ENCODE data around the gene BTNL8. TPM values are rescaled to one million over a fixed set of nuclear protein-coding genes. Genes with fewer than 3 reads are reported as not detected.

The BTNL8 gene
- total RNA-seq, 1 donor from 2014 or later = not detected

GRCh38 chr5:180862645-180863044 is 36.3 kb upstream of the BTNL8 start:
- Histone ChIP-seq H3K4me2 (ENCODE audit: low read length) (no peak overlapping the region), H4K20me1 (ENCODE audit: insufficient read depth, low read length) (no peaks in the 10 kb centered on the region), H2AFZ (ENCODE audit: low read depth, low read length) (no peak overlapping the region), H3K4me1 (ENCODE audit: insufficient read depth, low read length) (peaks cover 7% of the 10 kb centered on the region), H3K4me3 (ENCODE audit: insufficient read depth, low read depth, low read length) (no peak overlapping the region), H3K27ac (ENCODE audit: low read depth, low read length) (no peak overlapping the region), H3K27me3 (ENCODE audit: insufficient read depth, low read length) (no peaks in the 10 kb centered on the region), H3K9ac (ENCODE audit: low read length) (no peak overlapping the region), H3K9me3 (ENCODE audit: insufficient read depth, low read depth, low read length) (no peaks in the 10 kb centered on the region), H3K79me2 (ENCODE audit: insufficient read depth, low read length) (peaks cover 26% of the 10 kb centered on the region), H3K36me3 (ENCODE audit: insufficient read depth, low read length) (no peaks in the 10 kb centered on the region)
- H3K27me3 Mint-ChIP-seq (ENCODE audit: low read depth, unreplicated experiment) = no peaks in the 10 kb centered on the region
- no peak for TF ChIP-seq EZH2 (IDR thresholded peaks at IDR 0.05; ENCODE audit: insufficient read depth, low read length)
- no peak for TF ChIP-seq CTCF (IDR thresholded peaks at IDR 0.05; ENCODE audit: insufficient read depth, low read depth, low read length)
- no peaks in the 10 kb centered on the region for H3K9me3 Mint-ChIP-seq (ENCODE audit: unreplicated experiment)
- H3K4me1 Mint-ChIP-seq (ENCODE audit: low read depth, unreplicated experiment) = no peaks in the 10 kb centered on the region
- DNase-seq (ENCODE audit: low read depth) (no peak), FAIRE-seq (no peak)
- no peaks in the 10 kb centered on the region for H3K36me3 Mint-ChIP-seq (ENCODE audit: low read depth, unreplicated experiment)
- no peak overlapping the region for H3K27ac Mint-ChIP-seq (ENCODE audit: unreplicated experiment)
- H3K4me3 Mint-ChIP-seq (ENCODE audit: unreplicated experiment) = no peak overlapping the region

- FAIRE-seq (no peak), DNase-seq (ENCODE audit: low read depth) (no peak)
- no peak overlapping the region for H3K4me2 ChIP-seq (ENCODE audit: low read length)
- no peaks in the 10 kb centered on the region for H3K79me2 ChIP-seq (ENCODE audit: insufficient read depth, low read length)
- no peaks in the 10 kb centered on the region for H3K4me1 ChIP-seq (ENCODE audit: insufficient read depth, low read length)
- H3K27me3 ChIP-seq (ENCODE audit: insufficient read depth, low read length) = no peaks in the 10 kb centered on the region
- H2AFZ ChIP-seq (ENCODE audit: low read depth, low read length) = no peak overlapping the region
- no peak overlapping the region for H3K9ac ChIP-seq (ENCODE audit: low read length)
- H3K4me3 ChIP-seq (ENCODE audit: insufficient read depth, low read depth, low read length) = no peak overlapping the region
- no peaks in the 10 kb centered on the region for H4K20me1 ChIP-seq (ENCODE audit: insufficient read depth, low read length)
- no peak overlapping the region for H3K27ac ChIP-seq (ENCODE audit: low read depth, low read length)
- Mint-ChIP-seq H3K9me3 (ENCODE audit: unreplicated experiment) (no peaks in the 10 kb centered on the region), H3K36me3 (ENCODE audit: low read depth, unreplicated experiment) (no peaks in the 10 kb centered on the region), H3K4me1 (ENCODE audit: low read depth, unreplicated experiment) (no peaks in the 10 kb centered on the region), H3K27ac (ENCODE audit: unreplicated experiment) (no peak overlapping the region), H3K4me3 (ENCODE audit: unreplicated experiment) (no peak overlapping the region), H3K27me3 (ENCODE audit: low read depth, unreplicated experiment) (peaks cover 1% of the 10 kb centered on the region)
- H3K9me3 ChIP-seq (ENCODE audit: insufficient read depth, low read depth, low read length) = no peaks in the 10 kb centered on the region
- no peak for TF ChIP-seq EZH2 (IDR thresholded peaks at IDR 0.05; ENCODE audit: insufficient read depth, low read length)
- TF ChIP-seq CTCF (IDR thresholded peaks at IDR 0.05; ENCODE audit: insufficient read depth, low read depth, low read length) = no peak
- H3K36me3 ChIP-seq (ENCODE audit: insufficient read depth, low read length) = no peaks in the 10 kb centered on the region
These were observed 32.8 kb upstream of the BTNL8 start for GRCh38 chr5:180865981-180866695.

GRCh38 chr5:180866985-180867384 is 32.0 kb upstream of the BTNL8 start:
- no peaks in the 10 kb centered on the region for H3K27me3 ChIP-seq (ENCODE audit: insufficient read depth, low read length)
- H3K4me3 ChIP-seq (ENCODE audit: insufficient read depth, low read depth, low read length) = no peak overlapping the region
- no peak overlapping the region for H3K4me3 Mint-ChIP-seq (ENCODE audit: unreplicated experiment)
- H3K9me3 ChIP-seq (ENCODE audit: insufficient read depth, low read depth, low read length) = no peaks in the 10 kb centered on the region
- H3K27ac Mint-ChIP-seq (ENCODE audit: unreplicated experiment) = no peak overlapping the region
- no peaks in the 10 kb centered on the region for H4K20me1 ChIP-seq (ENCODE audit: insufficient read depth, low read length)
- no peak overlapping the region for H3K4me2 ChIP-seq (ENCODE audit: low read length)
- peaks cover 1% of the 10 kb centered on the region for H3K27me3 Mint-ChIP-seq (ENCODE audit: low read depth, unreplicated experiment)
- H3K9me3 Mint-ChIP-seq (ENCODE audit: unreplicated experiment) = no peaks in the 10 kb centered on the region
- no peaks in the 10 kb centered on the region for H3K79me2 ChIP-seq (ENCODE audit: insufficient read depth, low read length)
- no peaks in the 10 kb centered on the region for H3K36me3 Mint-ChIP-seq (ENCODE audit: low read depth, unreplicated experiment)
- no peak overlapping the region for H3K27ac ChIP-seq (ENCODE audit: low read depth, low read length)
- no peak overlapping the region for H3K9ac ChIP-seq (ENCODE audit: low read length)
- no peak for DNase-seq (ENCODE audit: low read depth)
- no peaks in the 10 kb centered on the region for H3K36me3 ChIP-seq (ENCODE audit: insufficient read depth, low read length)
- FAIRE-seq = no peak
- H3K4me1 ChIP-seq (ENCODE audit: insufficient read depth, low read length) = no peaks in the 10 kb centered on the region
- TF ChIP-seq CTCF (IDR thresholded peaks at IDR 0.05; ENCODE audit: insufficient read depth, low read depth, low read length) (no peak), EZH2 (IDR thresholded peaks at IDR 0.05; ENCODE audit: insufficient read depth, low read length) (no peak)
- no peak overlapping the region for H2AFZ ChIP-seq (ENCODE audit: low read depth, low read length)
- H3K4me1 Mint-ChIP-seq (ENCODE audit: low read depth, unreplicated experiment) = no peaks in the 10 kb centered on the region
